HG03196 (cell line): ENCODE data around the gene MXD4.
"Not testable (repeated sequence)": the region's sequence is repeated elsewhere in the genome, so short reads cannot be mapped to it uniquely, and the experiment has no call there.

Experiments
- ATAC-seq: cut with Tn5 transposase; IDR thresholded peaks from one replicate; pipeline ENCODE4 v1.9.1; 2021; ENCODE audit not compliant: unreplicated experiment

MXD4 gene

GRCh38 chr4:2226261-2226660, 35.6 kb downstream of the MXD4 start:
- no peak for ATAC-seq

GRCh38 chr4:2222838-2223237, 39.1 kb downstream of the MXD4 start:
- no peak for ATAC-seq

- ATAC-seq = not testable (repeated sequence)
Observed at GRCh38 chr4:2221378-2221777, 40.5 kb downstream of the MXD4 start.

GRCh38 chr4:2220016-2220630, 41.8 kb downstream of the MXD4 start:
- ATAC-seq = no peak

GRCh38 chr4:2219233-2219760, 42.6 kb downstream of the MXD4 start:
- ATAC-seq = no peak

- ATAC-seq = no peak
Observed at GRCh38 chr4:2218436-2218835, 43.5 kb downstream of the MXD4 start.

GRCh38 chr4:2217726-2218125, 44.2 kb downstream of the MXD4 start:
- no peak for ATAC-seq

GRCh38 chr4:2212831-2213230, 49.1 kb downstream of the MXD4 start:
- no peak for ATAC-seq

GRCh38 chr4:2202789-2203188, 59.1 kb downstream of the MXD4 start:
- not testable (repeated sequence) for ATAC-seq
